Measurements from ENCODE around the gene ABLIM2. TPM values are rescaled to one million over a fixed set of nuclear protein-coding genes. Genes with fewer than 3 reads are reported as not detected.

ABLIM2 gene
- total and polyA plus RNA-seq, 3 donors from 2014 or later, result 5.2 to 7.5 (median 6.9) TPM

DNA sequence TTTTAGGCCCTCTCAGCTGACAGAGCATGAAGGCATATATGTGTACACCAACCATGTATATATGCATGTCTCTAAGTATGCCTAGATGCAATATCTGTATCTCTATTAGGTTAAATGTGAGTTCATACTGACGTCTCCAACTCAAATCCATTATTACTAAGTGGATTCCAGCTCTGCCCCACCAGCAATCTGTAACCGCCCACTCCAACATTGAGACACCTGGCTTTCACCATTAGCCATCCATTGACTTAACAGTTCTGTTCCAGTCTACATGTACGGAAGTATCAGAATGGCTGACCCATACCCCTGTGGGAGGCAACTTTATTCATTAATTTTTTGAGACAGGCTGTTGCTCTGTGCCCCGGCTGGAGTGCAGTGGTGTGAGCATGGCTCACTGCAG lies 25.4 kb upstream of the ABLIM2 start:
- no peak overlapping the region for H3K4me3 ChIP-seq
- DNase-seq, result no peak
- no peak overlapping the region for H3K27ac ChIP-seq
- no peaks in the 10 kb centered on the region for H3K9me3 ChIP-seq
- H3K36me3 ChIP-seq (ENCODE audit: low read depth, missing control alignments), result no peaks in the 10 kb centered on the region
- H3K4me1 ChIP-seq, result no peaks in the 10 kb centered on the region
- H3K27me3 ChIP-seq, result no peaks in the 10 kb centered on the region
- intact Hi-C loops (cut with DNase I; ENCODE audit: low total_unique reads), result no loop called here
- WGBS, 2 donors, result 84 to 91% methylated on average over 4 of the region's 4 CpGs
- no peak for TF ChIP-seq POLR2A (IDR thresholded peaks at IDR 0.05)
- TF ChIP-seq, protein P1, sequence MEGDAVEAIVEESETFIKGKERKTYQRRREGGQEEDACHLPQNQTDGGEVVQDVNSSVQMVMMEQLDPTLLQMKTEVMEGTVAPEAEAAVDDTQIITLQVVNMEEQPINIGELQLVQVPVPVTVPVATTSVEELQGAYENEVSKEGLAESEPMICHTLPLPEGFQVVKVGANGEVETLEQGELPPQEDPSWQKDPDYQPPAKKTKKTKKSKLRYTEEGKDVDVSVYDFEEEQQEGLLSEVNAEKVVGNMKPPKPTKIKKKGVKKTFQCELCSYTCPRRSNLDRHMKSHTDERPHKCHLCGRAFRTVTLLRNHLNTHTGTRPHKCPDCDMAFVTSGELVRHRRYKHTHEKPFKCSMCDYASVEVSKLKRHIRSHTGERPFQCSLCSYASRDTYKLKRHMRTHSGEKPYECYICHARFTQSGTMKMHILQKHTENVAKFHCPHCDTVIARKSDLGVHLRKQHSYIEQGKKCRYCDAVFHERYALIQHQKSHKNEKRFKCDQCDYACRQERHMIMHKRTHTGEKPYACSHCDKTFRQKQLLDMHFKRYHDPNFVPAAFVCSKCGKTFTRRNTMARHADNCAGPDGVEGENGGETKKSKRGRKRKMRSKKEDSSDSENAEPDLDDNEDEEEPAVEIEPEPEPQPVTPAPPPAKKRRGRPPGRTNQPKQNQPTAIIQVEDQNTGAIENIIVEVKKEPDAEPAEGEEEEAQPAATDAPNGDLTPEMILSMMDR (IDR thresholded peaks at IDR 0.05), result no peak

DNA sequence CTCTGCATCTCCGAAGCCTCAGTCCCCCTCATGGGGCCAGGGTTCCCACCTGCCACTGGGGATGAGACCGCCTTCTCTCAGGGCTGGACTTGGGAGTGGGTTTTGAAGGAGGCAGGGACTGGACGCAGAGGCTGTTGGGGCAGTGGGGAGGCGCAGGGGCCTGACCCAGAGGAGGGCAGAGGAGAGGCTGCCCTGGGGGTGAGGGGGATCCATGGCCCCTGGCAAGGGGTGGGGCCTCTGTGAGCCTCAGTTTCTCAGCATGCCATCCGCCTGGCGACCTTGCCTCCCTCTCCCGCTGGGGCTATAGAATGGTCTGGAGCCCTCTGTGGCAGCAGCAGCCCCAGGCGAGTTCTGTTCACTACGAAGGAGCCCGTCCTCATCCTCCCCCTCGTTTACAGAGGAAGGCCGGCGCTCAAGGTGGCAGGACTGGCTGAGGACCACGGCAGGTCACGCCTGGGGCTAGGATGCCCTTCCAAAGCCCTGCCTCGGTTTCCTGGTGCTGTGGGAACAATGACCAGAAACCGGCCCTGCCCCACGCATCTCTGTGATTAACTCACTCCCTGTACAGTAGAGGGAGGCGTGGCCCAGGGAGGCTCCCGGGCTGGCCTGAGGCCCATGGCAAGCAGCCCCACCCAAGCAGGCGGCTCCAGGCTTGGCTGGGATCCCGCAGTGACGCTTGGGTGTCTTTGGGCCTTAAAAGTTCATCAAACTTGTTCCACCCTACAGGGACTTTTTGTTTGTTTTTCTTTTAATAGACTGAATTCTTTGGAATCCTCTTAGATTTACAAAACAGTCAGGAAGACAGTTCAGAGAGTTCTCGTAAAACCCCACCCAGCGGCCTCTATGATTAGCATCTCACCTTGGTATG lies 24.5 kb upstream of the ABLIM2 start:
- no peak overlapping the region for H3K4me3 ChIP-seq
- intact Hi-C loops (cut with DNase I; ENCODE audit: low total_unique reads), result no loop called here
- H3K9me3 ChIP-seq, result no peaks in the 10 kb centered on the region
- no peaks in the 10 kb centered on the region for H3K36me3 ChIP-seq (ENCODE audit: low read depth, missing control alignments)
- no peaks in the 10 kb centered on the region for H3K4me1 ChIP-seq
- H3K27ac ChIP-seq, result no peak overlapping the region
- TF ChIP-seq POLR2A (IDR thresholded peaks at IDR 0.05), result no peak
- TF ChIP-seq, protein P1 (IDR thresholded peaks at IDR 0.05), result no peak
- peak; percentile 82 for DNase-seq
- H3K27me3 ChIP-seq, result no peaks in the 10 kb centered on the region
- 57 to 75% methylated on average over 18 to 25 of the region's 25 CpGs for WGBS, 2 donors

DNA sequence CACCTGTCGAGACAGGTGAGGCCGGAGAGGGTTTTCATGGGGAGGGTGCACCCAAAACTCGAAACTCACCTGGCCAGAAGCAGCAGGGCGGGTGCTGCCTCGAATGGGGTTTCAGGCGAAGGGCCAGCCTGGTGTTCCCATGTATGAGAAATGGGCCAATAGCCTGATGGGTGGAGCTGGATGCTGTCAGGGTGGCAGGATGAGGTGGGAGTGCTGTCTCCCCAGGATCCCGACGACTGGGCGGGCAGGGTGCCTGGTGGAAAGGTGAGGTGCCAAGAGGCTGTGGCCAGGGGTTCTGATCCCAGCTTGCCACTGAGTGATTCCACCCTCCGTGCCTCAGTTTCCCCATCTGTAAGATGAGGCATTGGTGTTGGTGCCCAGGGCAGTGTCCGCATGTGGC lies 23.7 kb upstream of the ABLIM2 start:
- Histone ChIP-seq H3K27ac (no peak overlapping the region), H3K9me3 (no peaks in the 10 kb centered on the region), H3K36me3 (ENCODE audit: low read depth, missing control alignments) (no peaks in the 10 kb centered on the region), H3K4me3 (no peak overlapping the region), H3K27me3 (no peaks in the 10 kb centered on the region), H3K4me1 (no peaks in the 10 kb centered on the region)
- TF ChIP-seq, protein P1 (IDR thresholded peaks at IDR 0.05), result no peak
- TF ChIP-seq POLR2A (IDR thresholded peaks at IDR 0.05), result no peak
- WGBS, 2 donors, result 88 to 96% methylated on average over 10 to 11 of the region's 11 CpGs
- intact Hi-C loops (cut with DNase I; ENCODE audit: low total_unique reads), result no loop called here
- no peak for DNase-seq

DNA sequence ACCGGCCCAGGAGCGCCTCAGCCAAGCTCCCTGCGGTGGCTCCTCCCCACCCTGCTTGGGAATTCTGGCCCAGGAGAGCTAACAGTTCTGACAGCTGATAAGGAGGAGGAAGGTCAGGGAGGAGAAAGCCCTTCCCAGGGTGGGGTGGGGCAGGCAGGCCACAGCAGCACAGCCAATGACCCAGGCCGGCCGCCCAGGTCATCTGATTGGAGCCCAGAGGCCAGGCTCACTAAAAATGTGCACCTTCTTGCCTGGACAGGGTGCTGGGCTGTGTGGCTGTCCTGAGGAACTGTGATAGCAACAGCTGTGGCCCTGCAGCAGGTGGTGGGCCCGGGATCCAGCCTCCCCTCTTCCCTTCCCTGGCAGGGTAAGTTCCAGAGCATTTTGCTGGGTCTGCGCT lies 23.2 kb upstream of the ABLIM2 start:
- Histone ChIP-seq H3K27ac (no peak overlapping the region), H3K27me3 (no peaks in the 10 kb centered on the region), H3K4me1 (no peaks in the 10 kb centered on the region), H3K9me3 (no peaks in the 10 kb centered on the region), H3K4me3 (no peak overlapping the region), H3K36me3 (ENCODE audit: low read depth, missing control alignments) (no peaks in the 10 kb centered on the region)
- intact Hi-C loops (cut with DNase I; ENCODE audit: low total_unique reads), result no loop called here
- WGBS, 2 donors, result 64 to 89% methylated on average over 3 to 7 of the region's 7 CpGs
- TF ChIP-seq POLR2A (IDR thresholded peaks at IDR 0.05), result no peak
- TF ChIP-seq, protein P1 (IDR thresholded peaks at IDR 0.05), result no peak
- DNase-seq, result no peak

DNA sequence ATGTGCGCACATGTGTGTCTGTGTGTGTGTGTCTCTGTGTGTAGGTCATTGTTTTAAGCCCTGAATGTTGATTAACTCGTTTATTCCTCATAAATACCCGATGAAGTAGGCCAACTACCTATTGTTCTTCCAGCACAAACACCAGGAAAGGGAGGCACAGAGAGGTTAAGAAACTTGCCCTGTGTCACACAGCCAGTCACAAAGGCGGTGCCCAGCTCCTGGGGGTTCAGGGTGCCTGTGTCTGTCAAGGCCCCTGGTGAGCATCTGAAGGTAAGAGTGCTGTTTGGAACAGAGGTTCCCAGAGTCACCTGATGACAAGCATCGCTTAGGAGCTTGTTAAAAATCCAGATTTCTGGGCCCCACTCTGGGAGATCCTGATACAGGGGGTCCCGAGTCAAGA lies 22.5 kb upstream of the ABLIM2 start:
- intact Hi-C loops (cut with DNase I; ENCODE audit: low total_unique reads), result no loop called here
- TF ChIP-seq, protein P1 (IDR thresholded peaks at IDR 0.05), result no peak
- no peak for TF ChIP-seq POLR2A (IDR thresholded peaks at IDR 0.05)
- Histone ChIP-seq H3K4me1 (no peaks in the 10 kb centered on the region), H3K27ac (no peak overlapping the region), H3K9me3 (no peaks in the 10 kb centered on the region), H3K27me3 (no peaks in the 10 kb centered on the region), H3K4me3 (no peak overlapping the region), H3K36me3 (ENCODE audit: low read depth, missing control alignments) (no peaks in the 10 kb centered on the region)
- DNase-seq, result no peak
- 87 to 92% methylated on average over 5 to 6 of the region's 6 CpGs for WGBS, 2 donors
